Ishikawa (cell line): ENCODE results near the gene TNFRSF9.

Experiments
- CEBPB ChIP-seq: IDR thresholded peaks from 2 replicates; pipeline ENCODE4 v1.6.1; 2012
- CREB1 ChIP-seq: IDR thresholded peaks from 2 replicates; pipeline ENCODE4 v1.6.1; 2012; ENCODE audit warnings: low read depth
- EGR1 ChIP-seq: IDR thresholded peaks from 2 replicates; pipeline ENCODE4 v1.6.1; 2012
- EP300 ChIP-seq: IDR thresholded peaks from 2 replicates; pipeline ENCODE4 v1.6.1; 2012; ENCODE audit warnings: borderline replicate concordance
- FOXM1 ChIP-seq: IDR thresholded peaks from 2 replicates; pipeline ENCODE4 v1.6.1; 2012; ENCODE audit warnings: low read depth, borderline replicate concordance
- RAD21 ChIP-seq: IDR thresholded peaks from 2 replicates; pipeline ENCODE4 v1.6.1; 2012; ENCODE audit warnings: low read depth
- TAF1 ChIP-seq: IDR thresholded peaks from 2 replicates; pipeline ENCODE4 v1.6.1; 2012; ENCODE audit warnings: low read depth, mild to moderate bottlenecking
- TCF12 ChIP-seq: IDR thresholded peaks from 2 replicates; pipeline ENCODE4 v1.6.1; 2012; ENCODE audit warnings: low read depth
- TEAD4 ChIP-seq: IDR thresholded peaks from 2 replicates; pipeline ENCODE4 v1.6.1; 2012
- YY1 ChIP-seq: IDR thresholded peaks from 2 replicates; pipeline ENCODE4 v1.6.1; 2012; ENCODE audit warnings: low read depth
- TF ChIP-seq, protein P1 (sequence below): IDR thresholded peaks from 2 replicates; pipeline ENCODE4 v1.6.1; 2012; ENCODE audit warnings: low read depth, mild to moderate bottlenecking
- TF ChIP-seq, protein P2 (sequence below): IDR thresholded peaks from 2 replicates; pipeline ENCODE4 v1.6.1; 2012
- TF ChIP-seq, protein P3 (sequence below): IDR thresholded peaks from 2 replicates; pipeline ENCODE4 v1.6.1; 2012

- TF ChIP-seq, protein P1, sequence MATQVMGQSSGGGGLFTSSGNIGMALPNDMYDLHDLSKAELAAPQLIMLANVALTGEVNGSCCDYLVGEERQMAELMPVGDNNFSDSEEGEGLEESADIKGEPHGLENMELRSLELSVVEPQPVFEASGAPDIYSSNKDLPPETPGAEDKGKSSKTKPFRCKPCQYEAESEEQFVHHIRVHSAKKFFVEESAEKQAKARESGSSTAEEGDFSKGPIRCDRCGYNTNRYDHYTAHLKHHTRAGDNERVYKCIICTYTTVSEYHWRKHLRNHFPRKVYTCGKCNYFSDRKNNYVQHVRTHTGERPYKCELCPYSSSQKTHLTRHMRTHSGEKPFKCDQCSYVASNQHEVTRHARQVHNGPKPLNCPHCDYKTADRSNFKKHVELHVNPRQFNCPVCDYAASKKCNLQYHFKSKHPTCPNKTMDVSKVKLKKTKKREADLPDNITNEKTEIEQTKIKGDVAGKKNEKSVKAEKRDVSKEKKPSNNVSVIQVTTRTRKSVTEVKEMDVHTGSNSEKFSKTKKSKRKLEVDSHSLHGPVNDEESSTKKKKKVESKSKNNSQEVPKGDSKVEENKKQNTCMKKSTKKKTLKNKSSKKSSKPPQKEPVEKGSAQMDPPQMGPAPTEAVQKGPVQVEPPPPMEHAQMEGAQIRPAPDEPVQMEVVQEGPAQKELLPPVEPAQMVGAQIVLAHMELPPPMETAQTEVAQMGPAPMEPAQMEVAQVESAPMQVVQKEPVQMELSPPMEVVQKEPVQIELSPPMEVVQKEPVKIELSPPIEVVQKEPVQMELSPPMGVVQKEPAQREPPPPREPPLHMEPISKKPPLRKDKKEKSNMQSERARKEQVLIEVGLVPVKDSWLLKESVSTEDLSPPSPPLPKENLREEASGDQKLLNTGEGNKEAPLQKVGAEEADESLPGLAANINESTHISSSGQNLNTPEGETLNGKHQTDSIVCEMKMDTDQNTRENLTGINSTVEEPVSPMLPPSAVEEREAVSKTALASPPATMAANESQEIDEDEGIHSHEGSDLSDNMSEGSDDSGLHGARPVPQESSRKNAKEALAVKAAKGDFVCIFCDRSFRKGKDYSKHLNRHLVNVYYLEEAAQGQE = no peak
- TF ChIP-seq RAD21 (no peak), YY1 (no peak), FOXM1 (no peak), EP300 (no peak), CEBPB (no peak), TEAD4 (no peak), CREB1 (no peak), TCF12 (no peak), TAF1 (no peak), EGR1 (no peak)
- TF ChIP-seq, protein P2, sequence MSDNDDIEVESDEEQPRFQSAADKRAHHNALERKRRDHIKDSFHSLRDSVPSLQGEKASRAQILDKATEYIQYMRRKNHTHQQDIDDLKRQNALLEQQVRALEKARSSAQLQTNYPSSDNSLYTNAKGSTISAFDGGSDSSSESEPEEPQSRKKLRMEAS = no peak
- TF ChIP-seq, protein P3, sequence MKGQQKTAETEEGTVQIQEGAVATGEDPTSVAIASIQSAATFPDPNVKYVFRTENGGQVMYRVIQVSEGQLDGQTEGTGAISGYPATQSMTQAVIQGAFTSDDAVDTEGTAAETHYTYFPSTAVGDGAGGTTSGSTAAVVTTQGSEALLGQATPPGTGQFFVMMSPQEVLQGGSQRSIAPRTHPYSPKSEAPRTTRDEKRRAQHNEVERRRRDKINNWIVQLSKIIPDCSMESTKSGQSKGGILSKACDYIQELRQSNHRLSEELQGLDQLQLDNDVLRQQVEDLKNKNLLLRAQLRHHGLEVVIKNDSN = no peak
Measured at GRCh38 chr1:7942214-7942921, 1.7 kb upstream of the TNFRSF9 start.
